ENCODE data around the gene GJD3.

The GJD3 gene

GRCh38 chr17:40338058-40338457, 26.5 kb downstream of the GJD3 start:
- no peak for DNase-seq

GRCh38 chr17:40337351-40337750, 27.2 kb downstream of the GJD3 start:
- DNase-seq = no peak

GRCh38 chr17:40335620-40336019, 28.9 kb downstream of the GJD3 start:
- no peak for DNase-seq

GRCh38 chr17:40333781-40334448, 30.6 kb downstream of the GJD3 start:
- no peak for DNase-seq

GRCh38 chr17:40331743-40332641, 32.5 kb downstream of the GJD3 start:
- DNase-seq = no peak

GRCh38 chr17:40330850-40331470, 33.6 kb downstream of the GJD3 start:
- DNase-seq = no peak

- DNase-seq = no peak
These were observed 34.4 kb downstream of the GJD3 start for GRCh38 chr17:40329839-40330794.

GRCh38 chr17:40328386-40328766, 36.2 kb downstream of the GJD3 start:
- DNase-seq = no peak

- DNase-seq = no peak
These were observed 36.7 kb downstream of the GJD3 start for GRCh38 chr17:40327735-40328385.

GRCh38 chr17:40327244-40327729, 37.2 kb downstream of the GJD3 start:
- DNase-seq = no peak

GRCh38 chr17:40326832-40327199, 37.7 kb downstream of the GJD3 start:
- no peak for DNase-seq

GRCh38 chr17:40326014-40326831, 38.3 kb downstream of the GJD3 start:
- peak; percentile 54 for DNase-seq

- no peak for DNase-seq
These were observed 39.2 kb downstream of the GJD3 start for GRCh38 chr17:40325156-40326013.

GRCh38 chr17:40323391-40324381, 40.9 kb downstream of the GJD3 start:
- DNase-seq = no peak

- DNase-seq = peak; percentile 79
These were observed 41.9 kb downstream of the GJD3 start for GRCh38 chr17:40322358-40323315.

GRCh38 chr17:40321961-40322357, 42.6 kb downstream of the GJD3 start:
- DNase-seq = no peak

GRCh38 chr17:40321524-40321929, 43.0 kb downstream of the GJD3 start:
- no peak for DNase-seq
